Smooth muscle cell (in vitro differentiated cells): ENCODE results near the gene LRRC10. TPM values are rescaled to one million over a fixed set of nuclear protein-coding genes. Genes with fewer than 3 reads are reported as not detected.
A peak's percentile ranks its signal among the peaks of the same experiment; 100 is the strongest.

Experiments used
- DNase-seq: peaks from one replicate; lab custom pipeline; 2025; ENCODE audit not compliant: unreplicated experiment; lab: John Stamatoyannopoulos, UW
- H2AFZ ChIP-seq: fragments of 200-600 bp; sonication (generic); 2 replicates; pipeline ENCODE4 v1.6.0; 2016; ENCODE audit warnings: antibody characterized with exemption, low read depth, mild to moderate bottlenecking
- H3F3A ChIP-seq: fragments of 200-600 bp; sonication (generic); 2 replicates; pipeline ENCODE4 v1.6.0; 2017; ENCODE audit warnings: antibody characterized with exemption, low read depth
- H3K27ac ChIP-seq: fragments of 200-600 bp; sonication (generic); 2 replicates; pipeline ENCODE4 v1.5.1; 2016; ENCODE audit warnings: low read depth, mild to moderate bottlenecking
- H3K27me3 ChIP-seq: fragments of 200-600 bp; sonication (generic); 2 replicates; pipeline ENCODE4 v1.6.1; 2016; ENCODE audit warnings: low read depth, mild to moderate bottlenecking
- H3K36me3 ChIP-seq: fragments of 200-600 bp; sonication (generic); 2 replicates; pipeline ENCODE4 v1.5.1; 2016; ENCODE audit warnings: low read depth
- H3K4me1 ChIP-seq: fragments of 200-600 bp; sonication (generic); 2 replicates; pipeline ENCODE4 v1.5.1; 2016; ENCODE audit warnings: low read depth
- H3K4me2 ChIP-seq: fragments of 200-600 bp; sonication (generic); 2 replicates; pipeline ENCODE4 v1.6.0; 2016; ENCODE audit warnings: mild to moderate bottlenecking
- H3K4me3 ChIP-seq: fragments of 200-600 bp; sonication (generic); 2 replicates; pipeline ENCODE4 v1.5.1; 2016; ENCODE audit warnings: mild to moderate bottlenecking
- H3K79me2 ChIP-seq: fragments of 200-600 bp; sonication (generic); 2 replicates; pipeline ENCODE4 v1.6.0; 2016; ENCODE audit warnings: low read depth, mild to moderate bottlenecking
- H3K9ac ChIP-seq: fragments of 200-600 bp; sonication (generic); 2 replicates; pipeline ENCODE4 v1.6.0; 2016; ENCODE audit warnings: low read depth
- H3K9me3 ChIP-seq: fragments of 200-600 bp; sonication (generic); replicated peaks from 2 replicates; pipeline ENCODE4 v1.5.1; 2016; ENCODE audit warnings: low read depth
- H4K20me1 ChIP-seq: fragments of 200-600 bp; sonication (generic); 2 replicates; pipeline ENCODE4 v1.6.0; 2016; ENCODE audit warnings: low read depth
- CTCF ChIP-seq: fragments of 200-600 bp; sonication (generic); IDR thresholded peaks from 2 replicates; pipeline ENCODE4 v1.5.1; 2017; ENCODE audit warnings: borderline replicate concordance, mild to moderate bottlenecking, antibody characterized with exemption; ENCODE audit not compliant: insufficient read depth, poor library complexity, severe bottlenecking
- WGBS: methylation state at CpG from one replicate; pipeline ENCODE4 v1.1.7; 2016; ENCODE audit warnings: low lambda C conversion rate; 5-methylcytosine and 5-hydroxymethylcytosine counted together
- polyA plus RNA-seq: library from polyadenylated mRNA; unstranded; fragments of >200 nt; fragmentation: Nextera tagmentation; extraction: Ambion mirVana; gene quantifications from 2 replicates; pipeline ENCODE4 v1.2.1, GENCODE V29; 2016
- total RNA-seq: library from RNA; depleted of rRNA; stranded (reverse); fragments of >200 nt; gene quantifications from 2 replicates; pipeline ENCODE4 v1.2.3, GENCODE V29; 2014

LRRC10 gene
- total and polyA plus RNA-seq, 2 experiments from 2014 or later = not detected

DNA sequence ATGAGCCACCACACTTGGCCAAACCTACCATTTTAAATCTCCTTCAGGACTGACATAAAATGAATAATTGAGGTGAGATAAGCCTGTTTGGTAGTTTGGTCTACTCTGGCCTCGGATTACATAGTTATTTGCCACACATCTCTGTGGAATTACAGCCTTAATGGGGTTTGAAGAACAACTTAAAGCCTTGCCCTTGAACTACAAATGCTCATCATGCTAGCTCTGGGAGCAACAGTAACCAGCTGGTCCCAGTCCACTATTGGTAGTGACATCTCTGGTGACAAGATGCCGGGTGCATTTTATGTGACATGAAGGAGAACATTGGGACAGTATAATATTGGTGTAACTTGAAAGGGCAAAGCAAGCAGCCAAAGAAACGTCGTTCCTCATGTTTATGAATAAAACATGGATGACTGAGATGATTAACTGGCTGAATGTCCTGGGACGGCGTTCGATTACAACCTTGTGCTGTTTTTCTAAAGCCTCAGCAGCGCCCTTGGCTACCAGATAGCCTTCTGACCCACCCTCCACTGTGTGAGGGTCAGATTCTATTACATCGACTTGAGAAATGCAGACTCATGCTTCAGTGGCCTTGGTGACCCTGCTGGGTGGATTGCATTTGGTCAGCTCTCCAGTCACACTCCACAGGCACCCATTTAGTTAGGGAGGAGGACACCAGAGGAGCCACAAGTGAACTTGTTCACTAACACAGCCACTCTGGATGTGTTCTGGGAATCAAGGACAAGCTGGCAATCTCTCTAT, 46.9 kb upstream of the LRRC10 start:
- Histone ChIP-seq H3K27ac (no peak overlapping the region), H3K4me2 (no peak overlapping the region), H3K36me3 (no peaks in the 10 kb centered on the region), H3F3A (no peaks in the 10 kb centered on the region), H3K27me3 (no peaks in the 10 kb centered on the region), H3K9ac (no peak overlapping the region), H3K79me2 (no peaks in the 10 kb centered on the region), H3K9me3 (no peaks in the 10 kb centered on the region), H3K4me1 (peaks cover 10% of the 10 kb centered on the region), H3K4me3 (no peak overlapping the region), H2AFZ (no peak overlapping the region), H4K20me1 (no peaks in the 10 kb centered on the region)
- no peak for DNase-seq
- WGBS = 90% methylated on average over 9 of the region's 9 CpGs
- TF ChIP-seq CTCF = no peak

GRCh38 chr12:69655616-69656340, 45.1 kb upstream of the LRRC10 start:
- 14% methylated on average over 11 of the region's 11 CpGs for WGBS

DNA sequence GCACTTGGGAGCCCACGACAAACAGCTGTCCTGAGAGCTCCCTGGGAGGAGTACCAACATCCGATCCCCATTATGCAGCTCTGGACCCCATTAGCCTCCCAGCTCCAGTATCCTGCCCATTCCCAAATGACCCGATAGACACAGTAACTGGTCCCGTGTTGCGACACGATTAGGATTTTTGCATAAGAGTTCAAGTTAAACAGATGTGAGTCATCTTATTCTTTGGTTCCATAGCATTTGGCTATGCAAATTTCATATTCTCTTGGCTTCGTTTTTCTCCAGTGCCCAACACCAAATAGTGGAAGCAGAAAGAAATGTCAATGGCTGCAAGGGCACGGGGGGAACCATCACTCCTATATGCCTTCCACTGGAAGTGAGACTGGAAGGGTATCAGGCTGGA, 43.0 kb upstream of the LRRC10 start:
- no peak for DNase-seq
- 89% methylated on average over 8 of the region's 8 CpGs for WGBS
- no peak overlapping the region for H2AFZ ChIP-seq

More at GRCh38 chr12:69655616-69656340, 45.1 kb upstream of the LRRC10 start:
- H3K9ac ChIP-seq = peak overlapping the region; percentile 77
- H4K20me1 ChIP-seq = no peaks in the 10 kb centered on the region
- H3K79me2 ChIP-seq = no peaks in the 10 kb centered on the region
- H3K27ac ChIP-seq = peak overlapping the region; percentile 95
- H3K9me3 ChIP-seq = no peaks in the 10 kb centered on the region
- peak overlapping the region; percentile 79 for H3K4me2 ChIP-seq
- H3K36me3 ChIP-seq = no peaks in the 10 kb centered on the region
- no peak for TF ChIP-seq CTCF
- H3F3A ChIP-seq = no peaks in the 10 kb centered on the region
- H3K4me1 ChIP-seq = peaks cover 8% of the 10 kb centered on the region
- H3K4me3 ChIP-seq = no peak overlapping the region
- no peak for DNase-seq
- peak overlapping the region; percentile 15 for H2AFZ ChIP-seq
- no peaks in the 10 kb centered on the region for H3K27me3 ChIP-seq

More for the DNA sequence above, 43.0 kb upstream of the LRRC10 start:
- no peak overlapping the region for H3K4me3 ChIP-seq
- no peak for TF ChIP-seq CTCF
- H4K20me1 ChIP-seq = no peaks in the 10 kb centered on the region
- H3K27me3 ChIP-seq = no peaks in the 10 kb centered on the region
- H3K27ac ChIP-seq = no peak overlapping the region
- H3K36me3 ChIP-seq = no peaks in the 10 kb centered on the region
- H3K4me1 ChIP-seq = peaks cover 8% of the 10 kb centered on the region
- no peaks in the 10 kb centered on the region for H3K9me3 ChIP-seq
- no peaks in the 10 kb centered on the region for H3F3A ChIP-seq
- H3K9ac ChIP-seq = no peak overlapping the region
- H3K79me2 ChIP-seq = no peaks in the 10 kb centered on the region
- no peak overlapping the region for H3K4me2 ChIP-seq
